ENCODE measurements around the gene TMEM53. TPM values are rescaled to one million over a fixed set of nuclear protein-coding genes. Genes with fewer than 3 reads are reported as not detected.

The TMEM53 gene
- total RNA-seq, result 10 to 100 TPM in 2 of 4 donors, 1 to 10 TPM in 2; 5.2 to 23.4 (median 9.9) TPM

DNA sequence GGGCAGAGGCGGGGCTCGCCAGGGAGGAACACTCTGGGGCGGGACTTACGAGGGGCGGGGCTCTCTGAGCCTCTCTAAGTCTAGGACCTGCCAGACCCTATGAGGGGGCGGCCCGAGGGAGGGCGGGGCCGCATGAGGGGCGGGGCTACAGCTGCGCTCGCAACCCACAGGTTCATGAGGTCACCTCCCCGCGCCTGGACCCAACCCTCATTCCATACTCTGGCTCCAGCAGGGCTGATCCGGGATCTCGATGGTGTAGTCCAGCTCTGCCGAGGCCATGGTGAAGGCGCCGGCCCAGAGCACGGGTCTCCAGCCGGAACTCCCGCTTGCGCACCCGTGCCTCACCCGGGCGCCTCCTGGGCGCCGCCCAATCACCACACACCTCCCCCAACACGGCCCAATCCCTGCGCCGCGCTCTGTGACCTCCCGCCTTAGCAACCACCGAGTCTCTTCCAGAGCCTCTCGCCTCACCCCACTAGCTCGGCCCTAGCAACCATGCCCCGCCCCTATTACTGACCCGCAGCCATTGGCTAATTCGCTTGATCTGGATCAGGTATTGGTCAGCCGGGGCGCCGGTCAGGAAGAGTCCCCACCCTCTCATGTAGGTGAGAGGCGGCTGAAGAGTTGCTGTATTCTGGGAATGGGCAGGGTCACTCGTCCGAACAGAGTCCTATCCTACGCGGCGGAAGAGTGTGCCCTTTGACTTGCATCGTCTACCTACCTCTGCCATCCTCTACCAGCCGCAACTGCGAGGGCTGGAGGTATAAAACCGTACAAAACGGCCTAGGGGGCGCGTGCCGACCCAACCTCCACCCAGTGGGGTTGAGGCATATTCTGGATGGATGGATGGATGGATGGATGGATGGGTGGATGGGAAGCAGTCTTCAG, at the start of gene TMEM53, which contains the start of gene ARMH1:
TMEM53 (minus strand) TSS at position 369 of the 888 bp plus-strand sequence; CDS start at position 279, 90 bp downstream.
ARMH1 (plus strand) TSS at position 602 of the 888 bp plus-strand sequence. CDS start 14,984 bp downstream, outside the sequence.
- intact Hi-C loops (cut with DNase I; ENCODE audit: low total_unique reads), result no loop called here
- WGBS, 2 donors, result 1 to 2% methylated on average over 46 to 51 of the region's 56 CpGs
- DNase-seq (ENCODE audit: low spot score in 2 of 2), result peak; percentile 99 to 100
- no peak for TF ChIP-seq POLR2A (IDR thresholded peaks at IDR 0.05)
- TF ChIP-seq, protein P1, sequence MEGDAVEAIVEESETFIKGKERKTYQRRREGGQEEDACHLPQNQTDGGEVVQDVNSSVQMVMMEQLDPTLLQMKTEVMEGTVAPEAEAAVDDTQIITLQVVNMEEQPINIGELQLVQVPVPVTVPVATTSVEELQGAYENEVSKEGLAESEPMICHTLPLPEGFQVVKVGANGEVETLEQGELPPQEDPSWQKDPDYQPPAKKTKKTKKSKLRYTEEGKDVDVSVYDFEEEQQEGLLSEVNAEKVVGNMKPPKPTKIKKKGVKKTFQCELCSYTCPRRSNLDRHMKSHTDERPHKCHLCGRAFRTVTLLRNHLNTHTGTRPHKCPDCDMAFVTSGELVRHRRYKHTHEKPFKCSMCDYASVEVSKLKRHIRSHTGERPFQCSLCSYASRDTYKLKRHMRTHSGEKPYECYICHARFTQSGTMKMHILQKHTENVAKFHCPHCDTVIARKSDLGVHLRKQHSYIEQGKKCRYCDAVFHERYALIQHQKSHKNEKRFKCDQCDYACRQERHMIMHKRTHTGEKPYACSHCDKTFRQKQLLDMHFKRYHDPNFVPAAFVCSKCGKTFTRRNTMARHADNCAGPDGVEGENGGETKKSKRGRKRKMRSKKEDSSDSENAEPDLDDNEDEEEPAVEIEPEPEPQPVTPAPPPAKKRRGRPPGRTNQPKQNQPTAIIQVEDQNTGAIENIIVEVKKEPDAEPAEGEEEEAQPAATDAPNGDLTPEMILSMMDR (IDR thresholded peaks at IDR 0.05), result peak in 1 of 3 donors; percentile 33
- H3K4me3 ChIP-seq (ENCODE audit: low read depth, poor library complexity, severe bottlenecking), result peak within 1 kb of the TSS; percentile 28

DNA sequence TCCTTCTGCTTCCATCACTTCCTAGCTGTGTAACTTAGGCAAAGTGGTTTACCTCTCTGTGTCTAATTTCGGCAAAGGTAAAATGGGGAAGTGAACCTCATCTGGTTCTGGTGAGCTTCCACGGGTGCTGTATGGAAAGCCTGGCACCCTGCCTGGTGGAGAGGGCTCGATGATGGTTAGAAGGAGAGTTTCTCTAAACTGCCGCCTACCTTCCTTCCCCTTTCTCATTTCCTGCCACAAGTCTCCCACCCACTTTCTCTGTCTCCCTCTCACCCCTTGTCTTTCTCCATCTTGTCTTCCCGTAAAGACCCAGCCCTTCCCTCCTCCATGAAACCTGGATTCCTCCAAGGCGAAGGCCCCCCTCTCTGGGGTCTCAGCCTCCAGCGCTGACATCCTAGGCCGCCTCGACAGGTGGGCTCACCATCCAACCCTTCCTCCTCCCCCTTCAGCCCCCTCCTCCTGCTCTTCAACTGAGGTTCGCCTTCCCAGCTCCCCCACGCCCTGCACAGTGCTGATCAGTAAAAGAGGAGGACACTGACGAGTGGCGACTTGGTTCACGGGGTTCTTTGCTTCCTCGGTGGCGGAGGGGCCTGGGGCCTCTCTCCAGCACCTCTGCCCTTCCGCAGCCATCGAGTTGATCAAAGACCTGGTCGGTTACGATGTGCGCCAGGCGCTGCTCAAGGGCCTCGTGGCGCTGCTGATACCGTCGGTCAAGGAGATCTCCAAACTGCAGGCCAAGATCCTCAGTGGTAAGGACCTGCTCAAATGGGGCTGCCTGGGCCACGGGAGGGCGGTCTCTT, 49.4 kb upstream of the TMEM53 start:
- intact Hi-C loops (cut with DNase I; ENCODE audit: low total_unique reads), result no loop called here
- TF ChIP-seq, protein P1 (IDR thresholded peaks at IDR 0.05), result no peak
- TF ChIP-seq POLR2A (IDR thresholded peaks at IDR 0.05), result no peak
- H3K4me3 ChIP-seq (ENCODE audit: low read depth, poor library complexity, severe bottlenecking), result no peak overlapping the region
- 81 to 87% methylated on average over 24 to 28 of the region's 28 CpGs for WGBS, 2 donors
- DNase-seq (ENCODE audit: low spot score in 2 of 2), result no peak

DNA sequence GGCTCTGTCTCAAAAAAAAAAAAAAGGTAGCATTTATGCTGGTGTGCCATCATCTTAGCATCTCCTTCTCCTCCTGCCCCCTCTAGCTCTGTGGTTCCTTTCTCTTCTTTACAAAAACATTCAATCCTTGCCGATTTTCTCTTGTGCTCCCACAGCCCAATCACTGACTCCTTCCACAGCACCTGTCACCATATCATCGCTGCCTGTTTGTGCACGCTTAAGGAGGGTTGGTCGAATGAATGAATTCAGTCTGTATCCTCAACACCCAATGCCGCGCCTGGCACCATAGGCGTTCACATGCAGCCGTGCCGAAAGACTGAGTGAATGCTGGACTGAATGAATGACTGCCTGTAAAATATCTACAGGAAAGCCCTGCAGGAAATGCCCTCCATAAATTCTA, 48.8 kb upstream of the TMEM53 start:
- 74 to 79% methylated on average over 9 of the region's 9 CpGs for WGBS, 2 donors
- H3K4me3 ChIP-seq (ENCODE audit: low read depth, poor library complexity, severe bottlenecking), result no peak overlapping the region
- DNase-seq (ENCODE audit: low spot score in 2 of 2), result no peak
- intact Hi-C loops (cut with DNase I; ENCODE audit: low total_unique reads), result no loop called here
- no peak for TF ChIP-seq POLR2A (IDR thresholded peaks at IDR 0.05)
- TF ChIP-seq, protein P1 (IDR thresholded peaks at IDR 0.05), result no peak

DNA sequence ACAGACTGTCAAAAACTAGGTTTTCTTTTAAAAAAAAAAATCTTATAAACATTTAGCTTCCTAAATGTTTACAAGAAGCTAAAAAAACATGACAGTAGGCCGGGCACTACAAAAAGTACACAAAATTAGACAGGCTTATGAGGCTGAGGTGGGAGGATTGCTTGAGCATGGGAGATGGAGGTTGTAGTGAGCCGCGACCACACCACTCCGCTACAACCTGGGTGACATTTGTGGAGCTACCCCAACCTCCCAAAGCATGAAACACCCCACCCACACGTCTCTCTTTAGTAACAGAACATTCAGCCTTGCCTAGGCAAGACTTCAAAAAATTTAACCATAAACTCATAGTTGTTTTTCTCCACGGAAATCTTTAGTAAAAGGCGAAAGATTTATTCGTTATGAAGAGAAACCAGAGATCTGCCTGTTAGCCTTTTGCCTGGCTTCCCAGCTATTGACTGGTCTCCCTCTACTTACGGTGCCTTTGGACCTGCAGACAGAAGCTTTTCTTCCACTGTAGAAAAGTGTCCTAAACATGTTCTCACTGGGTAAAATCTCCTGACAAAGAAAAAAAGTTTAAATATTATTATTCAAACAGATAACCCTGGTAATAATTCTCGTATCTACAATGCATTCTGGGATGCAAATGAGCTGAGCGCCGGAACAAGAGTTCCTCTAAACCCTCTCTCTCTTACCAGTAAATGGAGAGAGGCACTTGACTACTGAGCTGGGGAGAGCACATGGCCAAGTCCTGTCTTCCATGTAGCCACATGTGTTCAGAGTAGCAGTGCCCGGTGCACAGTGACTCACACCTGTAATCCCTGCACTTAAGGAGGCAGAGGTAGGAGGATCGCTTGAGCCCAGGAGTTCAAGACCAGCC, 47.4 kb upstream of the TMEM53 start:
- H3K4me3 ChIP-seq (ENCODE audit: low read depth, poor library complexity, severe bottlenecking), result no peak overlapping the region
- peak in 1 of 2 donors; percentile 48 for TF ChIP-seq POLR2A (IDR thresholded peaks at IDR 0.05)
- TF ChIP-seq, protein P1 (IDR thresholded peaks at IDR 0.05), result no peak
- DNase-seq (ENCODE audit: low spot score in 2 of 2), result no peak
- 44 to 58% methylated on average over 14 of the region's 14 CpGs for WGBS, 2 donors
- intact Hi-C loops (cut with DNase I; ENCODE audit: low total_unique reads), result no loop called here

DNA sequence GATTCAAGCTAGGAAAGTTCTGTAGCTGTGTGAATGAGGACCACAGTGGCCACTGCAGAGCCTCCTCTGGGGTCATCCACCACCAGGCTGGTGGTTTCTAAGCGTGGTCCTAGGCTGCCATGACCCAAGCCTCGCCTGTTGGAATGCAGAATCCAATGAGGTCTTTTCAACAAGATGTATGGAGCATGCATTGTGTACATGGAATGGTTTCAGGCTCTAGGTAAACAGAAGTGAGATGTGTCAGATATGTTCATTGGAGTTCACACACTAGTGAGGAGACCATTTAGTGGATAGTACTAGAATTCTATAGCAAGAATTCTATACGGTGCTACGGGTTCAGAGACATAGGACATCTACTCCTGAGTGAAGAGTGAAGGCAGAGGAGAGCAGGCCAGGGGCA, 46.0 kb upstream of the TMEM53 start:
- H3K4me3 ChIP-seq (ENCODE audit: low read depth, poor library complexity, severe bottlenecking), result no peak overlapping the region
- TF ChIP-seq, protein P1 (IDR thresholded peaks at IDR 0.05), result no peak
- TF ChIP-seq POLR2A (IDR thresholded peaks at IDR 0.05), result no peak
- intact Hi-C loops (cut with DNase I; ENCODE audit: low total_unique reads), result no loop called here
- WGBS, 2 donors, result 82 to 89% methylated on average over 4 of the region's 4 CpGs
- no peak for DNase-seq (ENCODE audit: low spot score in 2 of 2)

Data from lower leg skin (tissue), 4 donors.